K562 (cell line): ENCODE data around the gene NF1. TPM values are rescaled to one million over a fixed set of nuclear protein-coding genes. Genes with fewer than 3 reads are reported as not detected.

Experiments used
- EP400 ChIP-seq: fragments of 450-650 bp; IDR thresholded peaks from 2 replicates; pipeline ENCODE4 v1.6.1; 2017; ENCODE audit warnings: antibody characterized with exemption, mild to moderate bottlenecking, moderate library complexity
- FOXP4 ChIP-seq: sonication (generic); formaldehyde crosslinking; IDR thresholded peaks from 2 replicates; pipeline ENCODE4 v1.8.0; 2022; ENCODE audit warnings: mild to moderate bottlenecking, missing genetic modification reagents, borderline replicate concordance
- ID3 ChIP-seq, 2 experiments: fragments of 250-450 bp in 1 of 2; fragments of 450-650 bp in 1 of 2; sonication (Bioruptor Pico) in 1 of 2; IDR thresholded peaks; 2 replicates each; pipeline versions ENCODE4 v1.6.1 to v1.8.0; 2016 to 2021; ENCODE audit warnings: mild to moderate bottlenecking in 2 of 2, moderate library complexity in 2 of 2, missing compliant biosample characterization in 1 of 2, missing genetic modification characterization in 1 of 2
- KAT7 ChIP-seq: sonication (generic); formaldehyde crosslinking; IDR thresholded peaks from 2 replicates; pipeline ENCODE4 v1.8.0; 2022; ENCODE audit warnings: missing genetic modification reagents, mild to moderate bottlenecking, borderline replicate concordance
- MCM7 ChIP-seq, 2 experiments: fragments of 450-650 bp; IDR thresholded peaks; 2 replicates each; pipeline ENCODE4 v1.6.1; 2016 to 2018
- MEF2A ChIP-seq: IDR thresholded peaks from 2 replicates; pipeline ENCODE4 v1.6.1; 2011; ENCODE audit warnings: low read depth, mild to moderate bottlenecking, low read length, moderate library complexity; ENCODE audit not compliant: control insufficient read depth
- PCBP1 ChIP-seq: fragments of 200-400 bp; formaldehyde crosslinking; IDR thresholded peaks from 2 replicates; pipeline ENCODE4 v1.6.1; 2018; ENCODE audit warnings: mild to moderate bottlenecking, low read depth, low read length; ENCODE audit not compliant: poor library complexity, severe bottlenecking
- PRMT5 ChIP-seq: sonication (generic); formaldehyde crosslinking; IDR thresholded peaks from 2 replicates; pipeline ENCODE4 v1.5.0; 2020; ENCODE audit warnings: missing genetic modification reagents
- U2AF2 ChIP-seq: fragments of 200-400 bp; formaldehyde crosslinking; optimal IDR thresholded peaks from 2 replicates; pipeline ENCODE3; 2017; ENCODE audit warnings: low read depth, mild to moderate bottlenecking, low read length
- WHSC1 ChIP-seq: IDR thresholded peaks from one replicate; pipeline ENCODE4 v1.6.1; 2012; ENCODE audit warnings: low read length, control low read depth, inconsistent platforms
- ZNF232 ChIP-seq: sonication (generic); formaldehyde crosslinking; IDR thresholded peaks from 2 replicates; pipeline ENCODE4 v1.8.0; 2022; ENCODE audit warnings: mild to moderate bottlenecking, missing genetic modification reagents
- ZNF316 ChIP-seq: fragments of 450-650 bp; IDR thresholded peaks from 2 replicates; pipeline ENCODE4 v1.6.1; 2016
- ZNF511 ChIP-seq: sonication (generic); formaldehyde crosslinking; IDR thresholded peaks from 2 replicates; pipeline ENCODE4 v1.8.0; 2022; ENCODE audit warnings: mild to moderate bottlenecking, missing genetic modification reagents
- ZNF695 ChIP-seq: fragments of 450-650 bp; formaldehyde crosslinking; IDR thresholded peaks from 2 replicates; pipeline ENCODE4 v1.4.0; 2020; ENCODE audit warnings: mild to moderate bottlenecking, moderate library complexity
- polyA plus RNA-seq, 8 experiments: library from polyadenylated mRNA; depleted of rRNA in 4 of 8; stranded (reverse) in 5 of 8; unstranded in 3 of 8; fragments of >200 nt; fragmentation: Nextera tagmentation in 2 of 8; fragmentation: Illumina TruSeq in 1 of 8; extraction: Ambion mirVana in 2 of 8; extraction: Trizol in 1 of 8; gene quantifications; 2 replicates each; pipeline versions ENCODE4 v1.2.1 to v1.2.3, GENCODE V29; 2011 to 2014; ENCODE audit warnings: inconsistent platforms in 1 of 8, missing spikeins in 1 of 8
- total RNA-seq, 7 experiments: library from RNA; depleted of rRNA in 6 of 7; stranded (reverse); fragments of >200 nt in 6 of 7; fragmentation: Illumina TruSeq in 2 of 7; extraction: Trizol in 2 of 7; gene quantifications; 2 replicates each; pipeline versions ENCODE4 v1.2.1 to v1.2.3, GENCODE V29; 2011 to 2021; ENCODE audit warnings: low replicate concordance in 1 of 7

NF1 gene
- total and polyA plus RNA-seq, 9 of the 15 experiments (the other 6 are each of a cell fraction or from before 2014, with no cell fraction given), result 3.4 to 41.9 (median 24.3) TPM

GRCh38 chr17:31313982-31314781, 219.4 kb downstream of the NF1 start, which contains the start of gene EVI2B (continued):
- TF ChIP-seq PRMT5 (CRISPR knock-in tag) (no peak), MEF2A (no peak), PCBP1 (no peak), KAT7 (CRISPR knock-in tag) (no peak), WHSC1 (no peak), ZNF511 (no peak), MCM7 (IDR thresholded peaks at IDR 0.05) (no peak), ZNF232 (CRISPR knock-in tag) (no peak), ID3 (CRISPR knock-in tag; IDR thresholded peaks at IDR 0.05) (no peak), ID3 (tag; IDR thresholded peaks at IDR 0.05) (no peak), EP400 (0 out of 2 replicates have a peak, but pooled peaks have one; percentile 38), ZNF316 (no peak), ZNF695 (CRISPR knock-in tag) (no peak), U2AF2 (no peak), FOXP4 (CRISPR knock-in tag) (no peak)
